Measurements from ENCODE around the gene GALNTL6.

Gene GALNTL6

DNA sequence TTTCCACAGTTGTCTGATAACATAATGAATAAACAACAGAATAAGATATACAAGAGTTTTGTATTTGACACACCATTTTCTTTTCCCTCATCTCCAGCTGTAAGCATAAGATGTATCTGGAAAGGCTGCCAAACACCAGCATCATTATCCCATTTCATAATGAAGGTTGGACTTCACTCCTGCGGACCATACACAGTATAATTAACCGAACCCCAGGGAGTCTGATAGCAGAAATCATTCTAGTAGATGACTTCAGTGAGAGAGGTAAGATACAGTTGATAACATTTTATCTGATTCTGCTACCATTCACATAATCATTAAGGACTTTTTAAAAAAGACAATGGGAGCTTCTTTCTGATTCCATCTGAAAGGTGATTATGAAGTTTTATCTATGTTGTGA lies 535.2 kb downstream of the GALNTL6 start:
- no peak for DNase-seq
- Mint-ChIP-seq H3K9me3 (no peaks in the 10 kb centered on the region), H3K27ac (no peak overlapping the region), H3K27me3 (ENCODE audit: low read depth, poor library complexity) (no peaks in the 10 kb centered on the region), H3K36me3 (ENCODE audit: low read depth) (no peaks in the 10 kb centered on the region), H3K4me3 (no peak overlapping the region), H3K4me1 (no peaks in the 10 kb centered on the region)
- TF ChIP-seq, protein P1, sequence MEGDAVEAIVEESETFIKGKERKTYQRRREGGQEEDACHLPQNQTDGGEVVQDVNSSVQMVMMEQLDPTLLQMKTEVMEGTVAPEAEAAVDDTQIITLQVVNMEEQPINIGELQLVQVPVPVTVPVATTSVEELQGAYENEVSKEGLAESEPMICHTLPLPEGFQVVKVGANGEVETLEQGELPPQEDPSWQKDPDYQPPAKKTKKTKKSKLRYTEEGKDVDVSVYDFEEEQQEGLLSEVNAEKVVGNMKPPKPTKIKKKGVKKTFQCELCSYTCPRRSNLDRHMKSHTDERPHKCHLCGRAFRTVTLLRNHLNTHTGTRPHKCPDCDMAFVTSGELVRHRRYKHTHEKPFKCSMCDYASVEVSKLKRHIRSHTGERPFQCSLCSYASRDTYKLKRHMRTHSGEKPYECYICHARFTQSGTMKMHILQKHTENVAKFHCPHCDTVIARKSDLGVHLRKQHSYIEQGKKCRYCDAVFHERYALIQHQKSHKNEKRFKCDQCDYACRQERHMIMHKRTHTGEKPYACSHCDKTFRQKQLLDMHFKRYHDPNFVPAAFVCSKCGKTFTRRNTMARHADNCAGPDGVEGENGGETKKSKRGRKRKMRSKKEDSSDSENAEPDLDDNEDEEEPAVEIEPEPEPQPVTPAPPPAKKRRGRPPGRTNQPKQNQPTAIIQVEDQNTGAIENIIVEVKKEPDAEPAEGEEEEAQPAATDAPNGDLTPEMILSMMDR (IDR thresholded peaks at IDR 0.05) = no peak

DNA sequence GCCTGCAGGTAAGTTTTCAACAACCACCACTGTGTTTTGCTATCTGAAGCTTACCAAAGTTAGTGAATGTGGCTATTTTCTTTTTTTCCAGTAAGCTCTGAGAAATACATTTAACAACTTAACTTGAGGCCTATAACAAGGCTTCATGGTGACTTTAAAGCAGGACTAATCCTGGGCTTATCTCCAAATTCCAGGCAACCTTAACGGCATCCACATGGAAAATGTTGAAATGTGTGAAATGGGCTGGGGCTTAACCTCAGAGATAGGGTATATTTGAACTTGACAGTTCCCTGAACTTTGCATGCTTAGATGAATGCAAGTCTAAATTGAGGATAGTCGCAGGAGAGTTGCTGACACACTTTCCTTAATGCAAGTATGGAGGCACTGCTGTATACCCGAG lies 539.2 kb downstream of the GALNTL6 start:
- H3K27ac Mint-ChIP-seq = no peak overlapping the region
- no peaks in the 10 kb centered on the region for H3K36me3 Mint-ChIP-seq (ENCODE audit: low read depth)
- no peaks in the 10 kb centered on the region for H3K4me1 Mint-ChIP-seq
- TF ChIP-seq, protein P1 (IDR thresholded peaks at IDR 0.05) = no peak
- no peaks in the 10 kb centered on the region for H3K27me3 Mint-ChIP-seq (ENCODE audit: low read depth, poor library complexity)
- H3K4me3 Mint-ChIP-seq = no peak overlapping the region
- no peaks in the 10 kb centered on the region for H3K9me3 Mint-ChIP-seq
- DNase-seq = no peak

DNA sequence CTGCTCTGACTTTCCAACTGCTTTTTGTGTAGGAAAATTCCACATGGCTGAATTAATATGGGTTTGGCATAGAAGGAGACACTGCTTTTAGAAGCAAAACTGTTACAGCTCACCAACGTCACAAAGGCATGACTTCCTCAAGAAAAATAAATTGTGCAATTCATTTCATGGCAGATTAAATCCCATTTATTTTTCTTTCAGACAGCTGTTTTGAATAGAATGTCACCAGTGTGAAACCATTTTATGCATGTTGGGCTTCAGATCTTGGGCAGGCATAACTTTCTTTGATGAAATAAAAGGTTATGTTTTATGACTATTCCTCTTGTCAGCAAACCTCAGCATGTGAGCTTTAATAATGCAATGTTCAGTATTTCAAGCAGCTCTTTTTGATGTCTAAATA lies 542.8 kb downstream of the GALNTL6 start:
- H3K27ac Mint-ChIP-seq = no peak overlapping the region

DNA sequence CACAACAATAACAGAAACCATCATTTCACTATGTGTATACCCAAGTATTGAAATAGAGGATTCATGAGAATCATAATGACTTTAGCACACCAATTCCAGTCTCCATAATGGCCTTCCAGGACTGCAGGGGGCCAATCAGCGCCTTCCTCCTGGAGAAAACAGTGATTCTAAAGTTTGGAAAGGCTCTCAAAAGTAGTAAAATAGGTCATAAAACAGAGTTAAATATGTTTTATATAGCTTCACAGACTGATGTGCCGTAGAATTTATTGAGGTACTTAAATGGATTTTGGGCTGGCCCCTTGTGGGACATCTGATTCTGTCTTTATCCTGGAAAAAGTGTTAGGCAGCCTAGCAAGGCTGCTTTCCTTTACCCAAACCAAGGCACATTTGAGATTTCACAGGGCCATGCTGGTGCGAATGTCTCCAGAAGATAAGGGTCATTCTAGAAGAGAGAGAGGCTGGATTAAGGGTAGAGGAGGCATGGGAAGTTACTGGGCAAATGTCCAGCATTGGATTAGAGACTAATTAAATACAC lies 543.9 kb downstream of the GALNTL6 start:
- Mint-ChIP-seq H3K4me1 (no peaks in the 10 kb centered on the region), H3K9me3 (no peaks in the 10 kb centered on the region), H3K27ac (no peak overlapping the region), H3K27me3 (ENCODE audit: low read depth, poor library complexity) (no peaks in the 10 kb centered on the region), H3K4me3 (no peak overlapping the region), H3K36me3 (ENCODE audit: low read depth) (no peaks in the 10 kb centered on the region)
- TF ChIP-seq, protein P1 (IDR thresholded peaks at IDR 0.05) = no peak
- no peak for DNase-seq

More for the DNA sequence above, 542.8 kb downstream of the GALNTL6 start:
- Mint-ChIP-seq H3K4me3 (no peak overlapping the region), H3K36me3 (ENCODE audit: low read depth) (no peaks in the 10 kb centered on the region), H3K27me3 (ENCODE audit: low read depth, poor library complexity) (no peaks in the 10 kb centered on the region), H3K9me3 (no peaks in the 10 kb centered on the region), H3K4me1 (no peaks in the 10 kb centered on the region)
- TF ChIP-seq, protein P1 (IDR thresholded peaks at IDR 0.05) = no peak
- no peak for DNase-seq

DNA sequence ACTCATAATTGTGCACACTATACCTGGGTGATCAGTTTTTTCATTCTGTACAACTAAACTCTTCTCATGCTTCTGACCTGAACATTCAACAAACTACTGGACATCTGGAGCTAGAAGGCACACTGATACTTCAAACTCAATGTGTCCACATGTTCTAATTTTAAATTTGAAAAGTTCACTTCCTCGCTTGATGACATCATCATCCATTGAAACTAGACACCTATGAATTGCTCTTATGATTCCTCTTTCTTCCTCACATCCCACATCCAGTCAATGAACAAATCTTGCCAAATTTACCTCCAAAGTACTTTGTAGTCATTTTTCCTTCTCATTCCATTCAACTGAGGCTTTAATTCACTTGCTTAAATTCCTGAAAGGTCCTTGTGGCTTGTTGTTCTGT lies 549.4 kb downstream of the GALNTL6 start:
- Mint-ChIP-seq H3K4me1 (no peaks in the 10 kb centered on the region), H3K36me3 (ENCODE audit: low read depth) (no peaks in the 10 kb centered on the region), H3K9me3 (no peaks in the 10 kb centered on the region), H3K27me3 (ENCODE audit: low read depth, poor library complexity) (no peaks in the 10 kb centered on the region), H3K27ac (no peak overlapping the region), H3K4me3 (no peak overlapping the region)
- no peak for DNase-seq
- TF ChIP-seq, protein P1 (IDR thresholded peaks at IDR 0.05) = no peak

DNA sequence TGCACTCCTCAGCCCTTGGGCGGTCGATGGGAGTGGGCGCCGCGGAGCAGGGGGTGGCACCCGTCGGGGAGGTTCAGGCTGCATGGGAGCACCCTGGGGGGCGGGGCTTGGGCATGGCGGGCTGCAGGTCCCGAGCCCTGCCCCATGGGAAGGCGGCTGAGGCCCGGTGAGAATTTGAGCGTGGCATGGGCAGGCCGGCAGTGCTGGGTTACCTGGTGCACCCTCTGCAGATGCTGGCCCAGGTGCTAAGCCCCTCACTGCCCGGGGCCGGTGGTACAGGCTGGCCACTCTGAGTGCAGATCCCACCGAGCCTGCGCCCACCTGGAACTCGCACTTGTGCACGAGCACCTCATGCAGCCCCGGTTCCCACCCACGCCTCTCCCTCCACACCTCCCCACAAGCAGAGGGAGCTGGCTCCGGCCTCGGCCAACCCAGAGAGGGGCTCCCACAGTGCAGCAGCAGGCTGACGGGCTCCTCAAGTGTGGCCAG lies 556.3 kb downstream of the GALNTL6 start:
- H3K27ac Mint-ChIP-seq = no peak overlapping the region
- no peaks in the 10 kb centered on the region for H3K36me3 Mint-ChIP-seq (ENCODE audit: low read depth)
- no peak overlapping the region for H3K4me3 Mint-ChIP-seq
- no peaks in the 10 kb centered on the region for H3K4me1 Mint-ChIP-seq
- H3K27me3 Mint-ChIP-seq (ENCODE audit: low read depth, poor library complexity) = no peaks in the 10 kb centered on the region
- no peak for DNase-seq
- peaks cover 27% of the 10 kb centered on the region for H3K9me3 Mint-ChIP-seq
- TF ChIP-seq, protein P1 (IDR thresholded peaks at IDR 0.05) = no peak
